Adipocyte (in vitro differentiated cells): ENCODE results near the gene ANKRD29.
A peak's percentile ranks its signal among the peaks of the same experiment; 100 is the strongest.
"Not testable (repeated sequence)": the region's sequence is repeated elsewhere in the genome, so short reads cannot be mapped to it uniquely, and the experiment has no call there.

Experiments
- DNase-seq: peaks from one replicate; pipeline ENCODE4 v3.0.0-alpha.2; 2015; ENCODE audit warnings: low read depth
- H3K27me3 ChIP-seq: replicated peaks from 2 replicates; pipeline ENCODE4 v1.7.0; 2013; ENCODE audit warnings: mild to moderate bottlenecking, low read length, moderate library complexity; ENCODE audit not compliant: control insufficient read depth, insufficient read depth
- H3K36me3 ChIP-seq: 2 replicates; pipeline ENCODE4 v1.7.0; 2013; ENCODE audit warnings: low read length, mild to moderate bottlenecking, moderate library complexity; ENCODE audit not compliant: control insufficient read depth, insufficient read depth, severe bottlenecking
- H3K4me1 ChIP-seq: 2 replicates; pipeline ENCODE4 v1.7.0; 2013; ENCODE audit warnings: mild to moderate bottlenecking, low read length, moderate library complexity; ENCODE audit not compliant: control insufficient read depth, insufficient read depth
- H3K4me3 ChIP-seq: 2 replicates; pipeline ENCODE4 v1.7.0; 2013; ENCODE audit warnings: mild to moderate bottlenecking, low read length, moderate library complexity
- H3K9ac ChIP-seq: 2 replicates; pipeline ENCODE4 v1.7.0; 2013; ENCODE audit warnings: mild to moderate bottlenecking, low read length, moderate library complexity
- H3K9me3 ChIP-seq: 2 replicates; pipeline ENCODE4 v1.7.0; 2013; ENCODE audit warnings: mild to moderate bottlenecking, low read length, moderate library complexity; ENCODE audit not compliant: control insufficient read depth

ANKRD29 gene

GRCh38 chr18:23627321-23627720, 35.4 kb downstream of the ANKRD29 start:
- H3K4me1 ChIP-seq: peaks cover 11% of the 10 kb centered on the region
- H3K9ac ChIP-seq: no peak overlapping the region
- H3K27me3 ChIP-seq: no peaks in the 10 kb centered on the region
- H3K36me3 ChIP-seq: no peaks in the 10 kb centered on the region
- DNase-seq: peak; percentile 91
- H3K4me3 ChIP-seq: no peak overlapping the region
- H3K9me3 ChIP-seq: no peaks in the 10 kb centered on the region

- no peak overlapping the region for H3K9ac ChIP-seq
- no peaks in the 10 kb centered on the region for H3K36me3 ChIP-seq
- H3K9me3 ChIP-seq: no peaks in the 10 kb centered on the region
- no peak overlapping the region for H3K4me3 ChIP-seq
- H3K4me1 ChIP-seq: peaks cover 9% of the 10 kb centered on the region
- no peaks in the 10 kb centered on the region for H3K27me3 ChIP-seq
- peak; percentile 63 for DNase-seq
These were observed 36.0 kb downstream of the ANKRD29 start for GRCh38 chr18:23626451-23627279.

- no peaks in the 10 kb centered on the region for H3K36me3 ChIP-seq
These were observed 39.7 kb downstream of the ANKRD29 start for GRCh38 chr18:23623040-23623439.

GRCh38 chr18:23619388-23619881, 43.3 kb downstream of the ANKRD29 start:
- peak overlapping the region; percentile 79 for H3K4me3 ChIP-seq
- no peaks in the 10 kb centered on the region for H3K27me3 ChIP-seq
- peaks cover 11% of the 10 kb centered on the region for H3K4me1 ChIP-seq
- no peaks in the 10 kb centered on the region for H3K36me3 ChIP-seq
- H3K9ac ChIP-seq: peak overlapping the region; percentile 70
- H3K9me3 ChIP-seq: no peaks in the 10 kb centered on the region
- peak; percentile 36 for DNase-seq

More at GRCh38 chr18:23623040-23623439, 39.7 kb downstream of the ANKRD29 start:
- peaks cover 18% of the 10 kb centered on the region for H3K4me1 ChIP-seq
- H3K4me3 ChIP-seq: no peak overlapping the region
- no peaks in the 10 kb centered on the region for H3K27me3 ChIP-seq
- H3K9ac ChIP-seq: no peak overlapping the region
- H3K9me3 ChIP-seq: no peaks in the 10 kb centered on the region
- DNase-seq: no peak

GRCh38 chr18:23618862-23619387, 43.8 kb downstream of the ANKRD29 start:
- Histone ChIP-seq H3K36me3 (no peaks in the 10 kb centered on the region), H3K4me3 (peak overlapping the region; percentile 79)
- no peak for DNase-seq

GRCh38 chr18:23617412-23618014, 45.2 kb downstream of the ANKRD29 start:
- Histone ChIP-seq H3K27me3 (no peaks in the 10 kb centered on the region), H3K4me1 (peaks cover 11% of the 10 kb centered on the region), H3K9ac (no peak overlapping the region), H3K4me3 (no peak overlapping the region), H3K9me3 (no peaks in the 10 kb centered on the region), H3K36me3 (no peaks in the 10 kb centered on the region)
- no peak for DNase-seq

More at GRCh38 chr18:23618862-23619387, 43.8 kb downstream of the ANKRD29 start:
- no peaks in the 10 kb centered on the region for H3K9me3 ChIP-seq
- H3K9ac ChIP-seq: peak overlapping the region; percentile 70
- no peaks in the 10 kb centered on the region for H3K27me3 ChIP-seq
- H3K4me1 ChIP-seq: peaks cover 11% of the 10 kb centered on the region

- no peak overlapping the region for H3K9ac ChIP-seq
These were observed 46.5 kb downstream of the ANKRD29 start for GRCh38 chr18:23616258-23616657.

GRCh38 chr18:23614891-23615290, 47.8 kb downstream of the ANKRD29 start:
- H3K9ac ChIP-seq: no peak overlapping the region
- H3K36me3 ChIP-seq: no peaks in the 10 kb centered on the region
- no peak overlapping the region for H3K4me3 ChIP-seq
- H3K9me3 ChIP-seq: no peaks in the 10 kb centered on the region
- H3K4me1 ChIP-seq: peaks cover 11% of the 10 kb centered on the region
- no peak for DNase-seq
- H3K27me3 ChIP-seq: no peaks in the 10 kb centered on the region

More at GRCh38 chr18:23616258-23616657, 46.5 kb downstream of the ANKRD29 start:
- Histone ChIP-seq H3K4me3 (no peak overlapping the region), H3K9me3 (no peaks in the 10 kb centered on the region), H3K27me3 (no peaks in the 10 kb centered on the region), H3K4me1 (peaks cover 11% of the 10 kb centered on the region), H3K36me3 (no peaks in the 10 kb centered on the region)
- DNase-seq: no peak

GRCh38 chr18:23614413-23614812, 48.3 kb downstream of the ANKRD29 start:
- H3K9me3 ChIP-seq: no peaks in the 10 kb centered on the region
- no peaks in the 10 kb centered on the region for H3K27me3 ChIP-seq
- peaks cover 8% of the 10 kb centered on the region for H3K4me1 ChIP-seq
- H3K36me3 ChIP-seq: no peaks in the 10 kb centered on the region
- H3K4me3 ChIP-seq: no peak overlapping the region
- no peak overlapping the region for H3K9ac ChIP-seq
- no peak for DNase-seq

GRCh38 chr18:23613091-23613475, 49.6 kb downstream of the ANKRD29 start:
- not testable (repeated sequence) for H3K4me3 ChIP-seq, H3K27me3 ChIP-seq, H3K4me1 ChIP-seq, DNase-seq, H3K36me3 ChIP-seq, H3K9me3 ChIP-seq, H3K9ac ChIP-seq

- no peak overlapping the region for H3K9ac ChIP-seq
- H3K9me3 ChIP-seq: no peaks in the 10 kb centered on the region
- no peak overlapping the region for H3K4me3 ChIP-seq
- H3K27me3 ChIP-seq: no peaks in the 10 kb centered on the region
- H3K36me3 ChIP-seq: no peaks in the 10 kb centered on the region
- DNase-seq: no peak
- no peaks in the 10 kb centered on the region for H3K4me1 ChIP-seq
These were observed 50.1 kb downstream of the ANKRD29 start for GRCh38 chr18:23612434-23613090.
